ENCODE measurements around the gene GALNT6. TPM values are rescaled to one million over a fixed set of nuclear protein-coding genes. Genes with fewer than 3 reads are reported as not detected.

GALNT6 gene
- total RNA-seq, 2 donors from 2014 or later: 12.6 to 13.0 TPM

GRCh38 chr12:51401486-51401885 lies 10.3 kb upstream of the GALNT6 start:
- ATAC-seq (replicated peaks in 1 of 2) (no peak), DNase-seq (no peak)
- H3K27ac Mint-ChIP-seq: no peak overlapping the region
- no peaks in the 10 kb centered on the region for H3K36me3 Mint-ChIP-seq (ENCODE audit: insufficient read depth in 2 of 2)
- H3K4me1 Mint-ChIP-seq (ENCODE audit: low read depth): peaks cover 9% of the 10 kb centered on the region
- no peaks in the 10 kb centered on the region for H3K9me3 Mint-ChIP-seq
- no peak overlapping the region for H3K4me3 Mint-ChIP-seq
- H3K27me3 Mint-ChIP-seq (ENCODE audit: low read depth): no peaks in the 10 kb centered on the region

- Mint-ChIP-seq H3K27me3 (ENCODE audit: low read depth) (no peaks in the 10 kb centered on the region), H3K27ac (no peak overlapping the region), H3K4me1 (ENCODE audit: low read depth) (peaks cover 12% of the 10 kb centered on the region), H3K36me3 (ENCODE audit: insufficient read depth in 2 of 2) (no peaks in the 10 kb centered on the region), H3K4me3 (no peak overlapping the region), H3K9me3 (no peaks in the 10 kb centered on the region)
- DNase-seq: no peak
- no peak for ATAC-seq (replicated peaks in 1 of 2)
These were observed 9.8 kb upstream of the GALNT6 start for GRCh38 chr12:51401020-51401419.

GRCh38 chr12:51399891-51400290 lies 8.7 kb upstream of the GALNT6 start:
- no peak overlapping the region for H3K27ac Mint-ChIP-seq
- no peak overlapping the region for H3K4me3 Mint-ChIP-seq
- H3K27me3 Mint-ChIP-seq (ENCODE audit: low read depth): no peaks in the 10 kb centered on the region
- ATAC-seq (replicated peaks in 1 of 2) (no peak), DNase-seq (no peak)
- H3K4me1 Mint-ChIP-seq (ENCODE audit: low read depth): peaks cover 24% of the 10 kb centered on the region
- H3K36me3 Mint-ChIP-seq (ENCODE audit: insufficient read depth in 2 of 2): no peaks in the 10 kb centered on the region
- H3K9me3 Mint-ChIP-seq: no peaks in the 10 kb centered on the region

- Mint-ChIP-seq H3K4me3 (no peak overlapping the region), H3K36me3 (ENCODE audit: insufficient read depth in 2 of 2) (no peaks in the 10 kb centered on the region), H3K27ac (no peak overlapping the region), H3K9me3 (no peaks in the 10 kb centered on the region), H3K4me1 (ENCODE audit: low read depth) (peaks cover 38% of the 10 kb centered on the region), H3K27me3 (ENCODE audit: low read depth) (no peaks in the 10 kb centered on the region)
- DNase-seq (no peak), ATAC-seq (replicated peaks in 1 of 2) (no peak)
These were observed 6.5 kb upstream of the GALNT6 start for GRCh38 chr12:51397670-51398069.

- no peak overlapping the region for H3K27ac Mint-ChIP-seq
- no peaks in the 10 kb centered on the region for H3K36me3 Mint-ChIP-seq (ENCODE audit: insufficient read depth in 2 of 2)
- no peaks in the 10 kb centered on the region for H3K9me3 Mint-ChIP-seq
- no peaks in the 10 kb centered on the region for H3K27me3 Mint-ChIP-seq (ENCODE audit: low read depth)
- peaks cover 53% of the 10 kb centered on the region for H3K4me1 Mint-ChIP-seq (ENCODE audit: low read depth)
- ATAC-seq (replicated peaks in 1 of 2) (peak; percentile 46 to 51), DNase-seq (peak; percentile 48 to 51)
- H3K4me3 Mint-ChIP-seq: peak overlapping the region; percentile 70 to 71
These were observed 4.4 kb upstream of the GALNT6 start for GRCh38 chr12:51395283-51396230.

GRCh38 chr12:51393676-51394545 lies 2.7 kb upstream of the GALNT6 start:
- no peaks in the 10 kb centered on the region for H3K9me3 Mint-ChIP-seq
- H3K27me3 Mint-ChIP-seq (ENCODE audit: low read depth): no peaks in the 10 kb centered on the region
- no peaks in the 10 kb centered on the region for H3K36me3 Mint-ChIP-seq (ENCODE audit: insufficient read depth in 2 of 2)
- H3K27ac Mint-ChIP-seq: peak overlapping the region; percentile 17
- H3K4me3 Mint-ChIP-seq: peak overlapping the region; percentile 70 to 71
- peaks cover 70% of the 10 kb centered on the region for H3K4me1 Mint-ChIP-seq (ENCODE audit: low read depth)
- ATAC-seq (replicated peaks in 1 of 2) (peak; percentile 36 to 54), DNase-seq (peak; percentile 52 to 53)

GRCh38 chr12:51392556-51393237 lies 1.5 kb upstream of the GALNT6 start:
- peak in 1 of 2 donors; percentile 20 for ATAC-seq (replicated peaks in 1 of 2)
- H3K36me3 Mint-ChIP-seq (ENCODE audit: insufficient read depth in 2 of 2): no peaks in the 10 kb centered on the region

GRCh38 chr12:51390891-51391282 lies 319 bp downstream of the GALNT6 start:
- DNase-seq (peak in 1 of 2 donors; percentile 44), ATAC-seq (replicated peaks in 1 of 2) (peak; percentile 4 to 14)
- H3K9me3 Mint-ChIP-seq: no peaks in the 10 kb centered on the region
- no peak overlapping the region for H3K27ac Mint-ChIP-seq
- H3K4me1 Mint-ChIP-seq (ENCODE audit: low read depth): peaks cover 90% of the 10 kb centered on the region
- no peaks in the 10 kb centered on the region for H3K36me3 Mint-ChIP-seq (ENCODE audit: insufficient read depth in 2 of 2)
- no peaks in the 10 kb centered on the region for H3K27me3 Mint-ChIP-seq (ENCODE audit: low read depth)
- H3K4me3 Mint-ChIP-seq: peak overlapping the region; percentile 87 to 97

More at GRCh38 chr12:51392556-51393237, 1.5 kb upstream of the GALNT6 start:
- Mint-ChIP-seq H3K9me3 (no peaks in the 10 kb centered on the region), H3K4me1 (ENCODE audit: low read depth) (peaks cover 82% of the 10 kb centered on the region), H3K4me3 (peak overlapping the region; percentile 70 to 71), H3K27me3 (ENCODE audit: low read depth) (no peaks in the 10 kb centered on the region), H3K27ac (peak overlapping the region; percentile 81)
- peak in 1 of 2 donors; percentile 37 for DNase-seq

GRCh38 chr12:51390457-51390856 lies 749 bp downstream of the GALNT6 start:
- ATAC-seq (replicated peaks in 1 of 2): no peak
- Mint-ChIP-seq H3K9me3 (no peaks in the 10 kb centered on the region), H3K4me1 (ENCODE audit: low read depth) (peaks cover 85% of the 10 kb centered on the region), H3K36me3 (ENCODE audit: insufficient read depth in 2 of 2) (no peaks in the 10 kb centered on the region), H3K27ac (no peak overlapping the region), H3K27me3 (ENCODE audit: low read depth) (no peaks in the 10 kb centered on the region), H3K4me3 (peak overlapping the region; percentile 87 to 97)
- no peak for DNase-seq

- peak; percentile 61 to 63 for ATAC-seq (replicated peaks in 1 of 2)
- peak overlapping the region; percentile 7 to 97 for H3K4me3 Mint-ChIP-seq
- H3K4me1 Mint-ChIP-seq (ENCODE audit: low read depth): peaks cover 76% of the 10 kb centered on the region
- DNase-seq: peak; percentile 40 to 43
- no peaks in the 10 kb centered on the region for H3K9me3 Mint-ChIP-seq
- H3K36me3 Mint-ChIP-seq (ENCODE audit: insufficient read depth in 2 of 2): no peaks in the 10 kb centered on the region
- H3K27me3 Mint-ChIP-seq (ENCODE audit: low read depth): no peaks in the 10 kb centered on the region
- no peak overlapping the region for H3K27ac Mint-ChIP-seq
These were observed 1.8 kb downstream of the GALNT6 start for GRCh38 chr12:51389302-51389999.

- H3K27ac Mint-ChIP-seq: peak overlapping the region; percentile 10
- DNase-seq: no peak
These were observed 2.4 kb downstream of the GALNT6 start for GRCh38 chr12:51388846-51389245.

GRCh38 chr12:51388069-51388799 lies 3.0 kb downstream of the GALNT6 start:
- Mint-ChIP-seq H3K4me1 (ENCODE audit: low read depth) (peaks cover 76% of the 10 kb centered on the region), H3K27ac (peak overlapping the region; percentile 10), H3K9me3 (no peaks in the 10 kb centered on the region), H3K36me3 (ENCODE audit: insufficient read depth in 2 of 2) (no peaks in the 10 kb centered on the region), H3K4me3 (no peak overlapping the region), H3K27me3 (ENCODE audit: low read depth) (no peaks in the 10 kb centered on the region)
- ATAC-seq (replicated peaks in 1 of 2): no peak
- DNase-seq: no peak

More at GRCh38 chr12:51388846-51389245, 2.4 kb downstream of the GALNT6 start:
- Mint-ChIP-seq H3K36me3 (ENCODE audit: insufficient read depth in 2 of 2) (no peaks in the 10 kb centered on the region), H3K27me3 (ENCODE audit: low read depth) (no peaks in the 10 kb centered on the region), H3K9me3 (no peaks in the 10 kb centered on the region), H3K4me3 (no peak overlapping the region), H3K4me1 (ENCODE audit: low read depth) (peaks cover 76% of the 10 kb centered on the region)
- no peak for ATAC-seq (replicated peaks in 1 of 2)

All from activated T-cell treated with anti-CD3 and anti-CD28 coated beads, Interleukin-2, amount 50 U/mL, for 72 hours (primary cell).